ENCODE results near the gene ZNF280A.

Gene ZNF280A

DNA sequence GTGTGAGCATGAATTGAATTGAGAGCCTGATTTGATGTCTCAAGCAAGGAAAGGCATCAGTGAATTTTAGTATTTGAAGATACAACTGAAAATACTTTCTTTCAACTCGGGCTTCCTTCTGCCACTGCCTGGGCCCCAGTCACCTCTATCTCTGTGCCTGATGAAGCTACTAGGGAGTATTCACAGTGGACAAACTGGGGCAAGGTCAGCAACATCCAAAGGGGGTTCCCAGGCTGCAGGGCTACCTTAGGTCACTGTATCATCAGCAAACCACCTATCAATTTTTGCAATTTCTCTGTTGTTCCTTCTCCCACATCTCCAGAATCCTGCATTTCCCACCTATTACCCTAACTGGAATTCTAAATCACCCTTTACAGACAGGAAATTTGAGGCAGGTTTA, 28.8 kb upstream of the ZNF280A start:
- TF ChIP-seq, protein P1, sequence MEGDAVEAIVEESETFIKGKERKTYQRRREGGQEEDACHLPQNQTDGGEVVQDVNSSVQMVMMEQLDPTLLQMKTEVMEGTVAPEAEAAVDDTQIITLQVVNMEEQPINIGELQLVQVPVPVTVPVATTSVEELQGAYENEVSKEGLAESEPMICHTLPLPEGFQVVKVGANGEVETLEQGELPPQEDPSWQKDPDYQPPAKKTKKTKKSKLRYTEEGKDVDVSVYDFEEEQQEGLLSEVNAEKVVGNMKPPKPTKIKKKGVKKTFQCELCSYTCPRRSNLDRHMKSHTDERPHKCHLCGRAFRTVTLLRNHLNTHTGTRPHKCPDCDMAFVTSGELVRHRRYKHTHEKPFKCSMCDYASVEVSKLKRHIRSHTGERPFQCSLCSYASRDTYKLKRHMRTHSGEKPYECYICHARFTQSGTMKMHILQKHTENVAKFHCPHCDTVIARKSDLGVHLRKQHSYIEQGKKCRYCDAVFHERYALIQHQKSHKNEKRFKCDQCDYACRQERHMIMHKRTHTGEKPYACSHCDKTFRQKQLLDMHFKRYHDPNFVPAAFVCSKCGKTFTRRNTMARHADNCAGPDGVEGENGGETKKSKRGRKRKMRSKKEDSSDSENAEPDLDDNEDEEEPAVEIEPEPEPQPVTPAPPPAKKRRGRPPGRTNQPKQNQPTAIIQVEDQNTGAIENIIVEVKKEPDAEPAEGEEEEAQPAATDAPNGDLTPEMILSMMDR (IDR thresholded peaks at IDR 0.05; ENCODE audit: extremely low read depth, missing control alignments): no peak
- no peak for DNase-seq (ENCODE audit: low spot score)

DNA sequence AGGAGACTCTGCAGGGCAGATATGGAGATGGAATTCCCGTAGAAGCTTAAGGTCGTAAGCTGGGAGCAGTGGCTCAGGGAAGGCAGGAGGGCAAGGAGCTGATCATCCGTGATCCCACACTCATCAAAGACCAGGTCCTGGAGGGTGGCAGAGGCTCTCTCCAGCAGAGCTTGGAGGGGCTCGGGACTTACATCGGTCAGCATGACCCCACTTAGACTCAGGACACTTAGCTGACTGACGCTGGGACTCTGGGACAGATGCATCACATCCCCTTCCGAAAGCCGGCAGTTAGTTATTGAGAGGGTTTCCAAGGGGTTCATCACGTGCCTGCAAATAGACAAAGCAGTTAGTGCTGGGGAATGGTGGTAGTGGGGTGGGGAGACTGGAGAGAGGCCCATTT, 28.2 kb upstream of the ZNF280A start:
- TF ChIP-seq, protein P1 (IDR thresholded peaks at IDR 0.05; ENCODE audit: extremely low read depth, missing control alignments): no peak
- DNase-seq (ENCODE audit: low spot score): no peak

DNA sequence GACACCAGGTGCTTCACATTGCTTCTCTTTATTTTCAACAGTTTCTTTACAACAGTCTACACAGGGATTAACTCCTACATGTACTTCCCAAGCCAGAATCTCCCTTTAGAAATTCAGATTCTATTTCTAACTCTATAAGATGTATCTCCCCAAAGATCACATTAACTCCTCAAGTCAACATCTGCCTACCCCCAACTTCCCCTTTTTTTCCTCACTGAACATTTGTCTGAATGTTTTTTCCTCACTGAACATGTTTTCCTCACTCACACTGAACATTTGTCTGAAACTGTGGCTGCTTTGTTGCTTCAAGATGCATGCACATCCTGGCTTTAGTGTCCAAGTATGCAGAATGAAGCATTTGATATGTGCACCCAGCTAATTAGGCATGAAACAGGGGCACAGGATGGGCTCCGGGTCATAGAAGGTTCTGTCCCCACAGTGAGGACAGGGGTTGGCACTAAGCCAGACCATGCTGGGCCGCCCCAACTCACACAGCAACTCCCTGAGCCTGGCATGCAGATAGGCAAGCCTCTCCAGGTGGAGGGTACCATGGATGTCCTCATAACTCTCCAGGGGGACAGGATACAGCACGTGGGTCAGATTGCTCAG, 27.7 kb upstream of the ZNF280A start:
- DNase-seq (ENCODE audit: low spot score): no peak
- TF ChIP-seq, protein P1 (IDR thresholded peaks at IDR 0.05; ENCODE audit: extremely low read depth, missing control alignments): no peak

DNA sequence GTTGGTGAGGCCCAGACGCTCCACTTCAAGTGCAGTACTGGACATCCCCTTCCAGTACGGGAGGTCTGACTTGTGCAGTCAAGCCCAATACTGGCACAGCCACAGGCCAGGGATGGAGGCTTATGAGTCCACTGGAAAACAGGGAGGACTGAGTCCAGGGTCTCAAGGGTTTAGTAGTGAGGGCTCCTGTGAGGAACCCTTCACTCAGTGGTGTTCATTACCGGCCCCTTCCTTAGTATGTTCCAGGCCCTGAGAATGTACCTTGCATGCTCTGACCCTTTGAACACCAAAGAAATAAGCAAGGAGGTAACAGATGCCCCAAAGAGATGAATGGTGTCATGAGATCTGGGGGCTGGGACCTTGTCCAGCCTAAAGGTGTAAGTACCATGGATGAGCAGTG, 27.2 kb upstream of the ZNF280A start:
- DNase-seq (ENCODE audit: low spot score): no peak
- TF ChIP-seq, protein P1 (IDR thresholded peaks at IDR 0.05; ENCODE audit: extremely low read depth, missing control alignments): no peak

DNA sequence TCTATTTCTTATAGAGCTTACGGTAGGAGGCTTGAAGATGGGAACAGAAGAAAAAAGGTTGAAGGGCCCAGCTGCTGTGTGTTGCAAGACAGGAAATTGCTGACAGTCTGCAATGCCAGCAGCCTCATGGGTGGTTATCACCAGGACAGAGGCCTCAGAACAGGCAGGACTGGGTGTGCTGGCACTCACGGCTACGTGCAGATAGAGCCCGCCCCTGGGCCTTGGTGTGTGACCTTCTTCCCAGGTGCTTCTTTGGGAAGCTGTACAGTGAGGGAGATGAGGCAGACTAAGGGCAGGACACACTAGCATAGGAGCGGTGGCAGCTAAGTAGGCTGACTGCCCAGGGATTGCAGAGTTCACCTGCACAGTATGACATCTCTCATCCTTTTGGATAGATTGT, 26.4 kb upstream of the ZNF280A start:
- TF ChIP-seq, protein P1 (IDR thresholded peaks at IDR 0.05; ENCODE audit: extremely low read depth, missing control alignments): no peak
- no peak for DNase-seq (ENCODE audit: low spot score)

DNA sequence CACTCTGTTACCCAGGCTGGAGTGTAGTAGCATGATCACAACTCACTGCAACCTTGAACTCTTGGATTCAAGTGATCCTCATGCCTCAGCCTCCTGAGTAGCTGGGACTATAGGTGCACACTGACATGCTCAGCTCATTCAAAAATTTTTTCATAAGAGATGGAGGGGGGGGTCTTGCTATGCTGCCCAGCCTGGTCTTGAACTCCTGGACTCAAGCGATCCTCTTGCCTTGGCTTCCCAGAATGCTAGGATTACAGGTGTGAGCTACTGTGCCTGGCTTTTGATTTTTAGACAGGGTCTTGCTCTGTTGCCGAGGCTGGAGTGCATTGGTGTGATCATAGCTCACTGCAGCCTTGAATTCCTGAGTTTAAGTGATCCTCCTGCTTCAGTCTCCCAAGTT, 25.0 kb upstream of the ZNF280A start:
- TF ChIP-seq, protein P1 (IDR thresholded peaks at IDR 0.05; ENCODE audit: extremely low read depth, missing control alignments): no peak
- DNase-seq (ENCODE audit: low spot score): no peak

DNA sequence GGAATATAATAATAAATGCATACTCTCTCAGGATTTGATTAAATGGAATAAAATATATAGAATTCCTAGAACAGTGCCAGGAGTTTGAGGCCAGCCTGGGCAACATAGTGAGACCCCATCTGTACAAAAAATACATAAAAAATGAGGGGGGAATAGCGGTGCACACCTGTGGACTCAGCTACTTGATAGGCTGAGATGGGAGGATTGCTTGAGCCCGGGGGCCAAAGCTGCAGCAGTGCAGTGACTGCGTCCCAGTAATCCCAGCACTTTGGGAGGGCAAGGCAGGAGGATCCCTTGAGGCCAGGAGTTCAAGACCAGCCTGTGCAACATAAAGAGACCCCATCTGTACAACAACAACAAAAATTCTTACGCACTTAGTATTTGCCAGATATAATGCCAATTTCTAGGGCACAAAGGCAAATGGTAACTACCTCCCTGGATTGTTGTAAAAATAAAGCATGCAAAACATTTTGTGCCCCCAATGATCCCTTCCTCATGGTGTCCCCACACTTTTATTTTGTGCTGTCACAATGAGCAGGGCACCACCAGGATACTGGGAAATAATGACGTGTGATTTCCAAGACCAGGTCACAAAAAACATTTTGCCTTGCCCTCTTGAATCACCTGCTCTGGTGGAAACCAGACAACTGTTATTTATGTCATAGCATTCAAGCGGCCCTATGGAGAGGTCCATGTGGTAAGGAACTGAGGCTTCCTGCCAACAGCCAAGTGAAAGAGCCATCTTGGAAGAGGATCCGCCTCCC, 18.3 kb upstream of the ZNF280A start:
- no peak for DNase-seq (ENCODE audit: low spot score)
- TF ChIP-seq, protein P1 (IDR thresholded peaks at IDR 0.05; ENCODE audit: extremely low read depth, missing control alignments): no peak
